SK-N-SH (cell line): ENCODE measurements around the gene PDE4B. TPM values are rescaled to one million over a fixed set of nuclear protein-coding genes. Genes with fewer than 3 reads are reported as not detected.

Source experiments
- CTCF ChIA-PET: fragments of 300-600, 350-600 bp; formaldehyde crosslinking; extraction: SDS; loops from one replicate; lab custom pipeline; 2021; lab: Yijun Ruan, JAX
- POLR2A ChIA-PET: fragments of 350-600 bp; sonication (Branson Sonifier 250); formaldehyde crosslinking; extraction: SDS; loops from one replicate; lab custom pipeline; 2020; ENCODE audit warnings: antibody characterized with exemption, inconsistent platforms; lab: Yijun Ruan, JAX
- DNase-seq: peaks from one replicate; pipeline ENCODE4 v3.0.0; 2012
- H2AFZ ChIP-seq: fragments of 200-600 bp; sonication (generic); 2 replicates; pipeline ENCODE4 v1.8.1; 2016; ENCODE audit warnings: antibody characterized with exemption, mild to moderate bottlenecking, low read depth
- H3F3A ChIP-seq: fragments of 200-600 bp; sonication (generic); replicated peaks from 2 replicates; pipeline ENCODE3; 2016; ENCODE audit warnings: antibody characterized with exemption, mild to moderate bottlenecking; ENCODE audit not compliant: insufficient read depth
- H3K27ac ChIP-seq, 2 experiments: fragments of 200-500 bp in 1 of 2; fragments of 200-600 bp in 1 of 2; sonication (Bioruptor generic) in 1 of 2; sonication (generic), shearing (Covaris generic) in 1 of 2; 2 replicates each; pipeline versions ENCODE4 v1.5.1 to v1.6.1; 2014 to 2016; ENCODE audit warnings: low read depth in 2 of 2, inconsistent platforms in 1 of 2, low read length in 1 of 2, mild to moderate bottlenecking in 1 of 2, mixed read lengths in 1 of 2
- H3K27me3 ChIP-seq: fragments of 200-600 bp; sonication (generic), shearing (Covaris generic); 2 replicates; pipeline ENCODE4 v1.6.1; 2016; ENCODE audit warnings: mixed run types; ENCODE audit not compliant: insufficient read depth
- H3K36me3 ChIP-seq, 2 experiments: fragments of 200-500 bp in 1 of 2; fragments of 200-600 bp in 1 of 2; sonication (Bioruptor generic) in 1 of 2; sonication (generic) in 1 of 2; replicated peaks in 1 of 2; 2 replicates each; pipeline versions ENCODE3 to v1.5.1; 2014 to 2016; ENCODE audit warnings: low read length in 1 of 2, mild to moderate bottlenecking in 1 of 2; ENCODE audit not compliant: insufficient read depth in 2 of 2, control insufficient read depth in 1 of 2
- H3K4me1 ChIP-seq, 2 experiments: fragments of 200-500 bp in 1 of 2; fragments of 200-600 bp in 1 of 2; sonication (Bioruptor generic) in 1 of 2; sonication (generic), shearing (Covaris generic) in 1 of 2; 2 replicates each; pipeline versions ENCODE4 v1.5.1 to v1.6.1; 2014 to 2016; ENCODE audit warnings: low read depth in 1 of 2, low read length in 1 of 2, mixed run types in 1 of 2; ENCODE audit not compliant: insufficient read depth in 2 of 2, control insufficient read depth in 1 of 2
- H3K4me2 ChIP-seq: fragments of 200-600 bp; sonication (generic), shearing (Covaris generic); 2 replicates; pipeline ENCODE4 v1.6.1; 2017; ENCODE audit warnings: mixed run types
- H3K4me3 ChIP-seq, 2 experiments: fragments of 200-500 bp in 1 of 2; fragments of 200-600 bp in 1 of 2; sonication (Bioruptor generic) in 1 of 2; sonication (generic), shearing (Covaris generic) in 1 of 2; 2 replicates each; pipeline versions ENCODE4 v1.5.1 to v1.8.1; 2014 to 2016; ENCODE audit warnings: low read depth in 2 of 2, inconsistent platforms in 1 of 2, low read length in 1 of 2, mild to moderate bottlenecking in 1 of 2, mixed read lengths in 1 of 2, moderate library complexity in 1 of 2
- H3K79me2 ChIP-seq: fragments of 200-600 bp; sonication (generic); 2 replicates; pipeline ENCODE4 v1.8.1; 2017; ENCODE audit warnings: mild to moderate bottlenecking; ENCODE audit not compliant: insufficient read depth
- H3K9ac ChIP-seq: fragments of 200-600 bp; sonication (generic); 2 replicates; pipeline ENCODE4 v1.6.1; 2017; ENCODE audit warnings: mixed run types
- H3K9me2 ChIP-seq: fragments of 200-600 bp; sonication (generic); 2 replicates; pipeline ENCODE4 v1.6.1; 2017; ENCODE audit warnings: mixed run types
- H3K9me3 ChIP-seq: fragments of 200-600 bp; sonication (generic); 2 replicates; pipeline ENCODE4 v1.6.1; 2017; ENCODE audit warnings: mixed run types, mild to moderate bottlenecking, moderate library complexity
- H4K20me1 ChIP-seq: fragments of 200-600 bp; sonication (generic); 2 replicates; pipeline ENCODE4 v1.6.1; 2017; ENCODE audit warnings: mild to moderate bottlenecking, mixed run types; ENCODE audit not compliant: insufficient read depth
- CHD2 ChIP-seq: fragments of 150-350 bp; IDR thresholded peaks from 2 replicates; pipeline ENCODE4 v1.6.1; 2018; ENCODE audit warnings: low read length; ENCODE audit not compliant: partially characterized antibody
- ELF1 ChIP-seq: IDR thresholded peaks from 2 replicates; pipeline ENCODE4 v1.4.0; 2012
- EP300 ChIP-seq, 2 experiments: IDR thresholded peaks; 2 replicates each; pipeline versions ENCODE4 v1.4.0 to v1.6.1; 2012; ENCODE audit warnings: borderline replicate concordance in 1 of 2, low read depth in 1 of 2, low read length in 1 of 2
- FOXM1 ChIP-seq: IDR thresholded peaks from 2 replicates; pipeline ENCODE4 v1.4.0; 2012; ENCODE audit warnings: low read depth, mild to moderate bottlenecking
- GATA2 ChIP-seq: sonication (generic); formaldehyde crosslinking; IDR thresholded peaks from 2 replicates; pipeline ENCODE4 v1.5.0; 2020; ENCODE audit warnings: mild to moderate bottlenecking, missing genetic modification reagents
- JUND ChIP-seq: IDR thresholded peaks from 2 replicates; pipeline ENCODE4 v1.4.0; 2012
- MEF2A ChIP-seq: IDR thresholded peaks from 2 replicates; pipeline ENCODE4 v1.4.0; 2012; ENCODE audit warnings: low read depth, borderline replicate concordance
- NRF1 ChIP-seq: IDR thresholded peaks from 2 replicates; pipeline ENCODE4 v1.6.1; 2012; ENCODE audit warnings: low read depth, mild to moderate bottlenecking, low read length
- POLR2AphosphoS5 ChIP-seq: IDR thresholded peaks from 2 replicates; pipeline ENCODE4 v1.6.1; 2012; ENCODE audit warnings: low read depth, low read length
- RAD21 ChIP-seq: IDR thresholded peaks from 2 replicates; pipeline ENCODE4 v1.6.1; 2012; ENCODE audit warnings: mild to moderate bottlenecking, low read length
- RCOR1 ChIP-seq: fragments of 150-350 bp; IDR thresholded peaks from 2 replicates; pipeline ENCODE4 v1.6.1; 2017; ENCODE audit warnings: antibody characterized with exemption, low read length
- RXRA ChIP-seq: IDR thresholded peaks from 2 replicates; pipeline ENCODE4 v1.4.0; 2012; ENCODE audit warnings: low read depth, mild to moderate bottlenecking, borderline replicate concordance
- SIN3A ChIP-seq: IDR thresholded peaks from 2 replicates; pipeline ENCODE4 v1.6.1; 2012; ENCODE audit warnings: low read depth, mild to moderate bottlenecking, low read length, moderate library complexity, borderline replicate concordance
- TAF1 ChIP-seq: IDR thresholded peaks from 2 replicates; pipeline ENCODE4 v1.6.1; 2012; ENCODE audit warnings: low read depth, mild to moderate bottlenecking, low read length, moderate library complexity, borderline replicate concordance
- TCF12 ChIP-seq: IDR thresholded peaks from 2 replicates; pipeline ENCODE4 v1.4.0; 2012
- TEAD4 ChIP-seq: IDR thresholded peaks from 2 replicates; pipeline ENCODE4 v1.4.0; 2012; ENCODE audit warnings: mild to moderate bottlenecking, borderline replicate concordance; ENCODE audit not compliant: insufficient read depth
- WGBS: methylation state at CpG from one replicate; pipeline ENCODE4 v1.1.6; 2017; ENCODE audit warnings: low lambda C conversion rate; 5-methylcytosine and 5-hydroxymethylcytosine counted together
- polyA plus RNA-seq, 3 experiments: library from polyadenylated mRNA; depleted of rRNA; stranded (reverse); fragments of >200 nt; gene quantifications; 2 replicates each; pipeline ENCODE4 v1.2.3, GENCODE V29; 2012
- TF ChIP-seq, protein P1 (sequence below): fragments of 200-600 bp; sonication (generic); IDR thresholded peaks from 2 replicates; pipeline ENCODE4 v1.6.1; 2017; ENCODE audit warnings: antibody characterized with exemption, mild to moderate bottlenecking, moderate library complexity
- TF ChIP-seq, protein P2 (sequence below): fragments of 150-350 bp; IDR thresholded peaks from 2 replicates; pipeline ENCODE4 v1.6.1; 2017; ENCODE audit warnings: antibody characterized with exemption, low read length, low read depth, borderline replicate concordance
- TF ChIP-seq, protein P3 (sequence below): fragments of 150-350 bp; IDR thresholded peaks from 2 replicates; pipeline ENCODE4 v1.6.1; 2016; ENCODE audit warnings: mild to moderate bottlenecking, low read depth, low read length

PDE4B gene
- polyA plus RNA-seq, 1 of the 3 experiments (the other 2 are of a cell fraction) = 1.9 TPM

DNA sequence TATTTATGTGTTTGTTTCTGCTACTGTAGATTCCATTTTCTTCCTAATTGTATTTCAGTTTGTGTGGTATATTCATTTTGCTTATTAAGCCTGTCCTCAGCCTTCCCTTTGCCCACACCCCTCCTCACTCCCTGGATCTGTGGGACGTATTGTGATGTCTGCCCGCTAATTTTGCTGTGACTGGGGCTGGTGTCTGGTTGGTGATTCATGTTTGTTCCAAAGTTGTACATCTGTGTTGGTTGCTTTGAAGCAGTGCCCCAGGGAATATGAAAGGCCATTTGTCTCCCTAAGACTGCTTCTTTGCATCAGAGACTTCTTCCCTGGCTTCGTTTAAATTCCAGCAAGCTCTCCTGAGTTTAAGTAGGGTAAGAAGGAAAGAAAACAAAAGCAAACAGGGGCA lies 451.7 kb downstream of the PDE4B start (continued):
- no peak for TF ChIP-seq SIN3A
- TF ChIP-seq, protein P1, sequence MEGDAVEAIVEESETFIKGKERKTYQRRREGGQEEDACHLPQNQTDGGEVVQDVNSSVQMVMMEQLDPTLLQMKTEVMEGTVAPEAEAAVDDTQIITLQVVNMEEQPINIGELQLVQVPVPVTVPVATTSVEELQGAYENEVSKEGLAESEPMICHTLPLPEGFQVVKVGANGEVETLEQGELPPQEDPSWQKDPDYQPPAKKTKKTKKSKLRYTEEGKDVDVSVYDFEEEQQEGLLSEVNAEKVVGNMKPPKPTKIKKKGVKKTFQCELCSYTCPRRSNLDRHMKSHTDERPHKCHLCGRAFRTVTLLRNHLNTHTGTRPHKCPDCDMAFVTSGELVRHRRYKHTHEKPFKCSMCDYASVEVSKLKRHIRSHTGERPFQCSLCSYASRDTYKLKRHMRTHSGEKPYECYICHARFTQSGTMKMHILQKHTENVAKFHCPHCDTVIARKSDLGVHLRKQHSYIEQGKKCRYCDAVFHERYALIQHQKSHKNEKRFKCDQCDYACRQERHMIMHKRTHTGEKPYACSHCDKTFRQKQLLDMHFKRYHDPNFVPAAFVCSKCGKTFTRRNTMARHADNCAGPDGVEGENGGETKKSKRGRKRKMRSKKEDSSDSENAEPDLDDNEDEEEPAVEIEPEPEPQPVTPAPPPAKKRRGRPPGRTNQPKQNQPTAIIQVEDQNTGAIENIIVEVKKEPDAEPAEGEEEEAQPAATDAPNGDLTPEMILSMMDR = no peak
- TF ChIP-seq RAD21 = no peak
- TF ChIP-seq CHD2 = no peak
- no peak for TF ChIP-seq NRF1
- no peak for TF ChIP-seq JUND
- no peak for TF ChIP-seq MEF2A
- TF ChIP-seq, all 33 proteins: peak for 3

DNA sequence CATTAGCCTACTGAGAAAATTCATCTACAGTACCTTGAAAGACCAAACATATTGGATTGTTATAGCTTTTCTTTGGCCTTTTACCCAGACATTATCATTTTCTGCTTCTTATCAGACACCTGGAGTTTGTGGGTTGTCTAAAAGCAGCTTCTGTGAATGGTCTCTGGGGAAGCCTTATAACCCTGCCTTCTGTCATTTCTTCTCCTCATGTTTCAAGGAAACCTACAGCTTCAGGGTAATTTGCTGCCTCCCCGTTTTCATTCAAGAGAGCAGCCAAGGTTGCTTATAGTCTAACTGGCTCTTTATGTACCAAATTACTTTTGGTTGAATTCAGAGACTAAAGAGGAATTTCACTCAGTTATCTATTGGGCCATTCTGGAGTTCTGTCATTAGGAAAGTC lies 453.0 kb downstream of the PDE4B start:
- DNase-seq = no peak
- no peaks in the 10 kb centered on the region for H3K9me2 ChIP-seq
- H3K36me3 ChIP-seq = no peaks in the 10 kb centered on the region
- H3K4me3 ChIP-seq = no peak overlapping the region
- no peak overlapping the region for H3K9ac ChIP-seq
- WGBS = 75% methylated on average over 1 of the region's 1 CpG
- CTCF ChIA-PET = interaction anchor here (0.7 to 19.0 kb wide), 7 partner anchors 7 to 284 kb away, joined by 3 to 384 read pairs (median 201); no protein-coding TSS in a partner anchor
- POLR2A ChIA-PET = interaction anchor here (1.6 to 1.9 kb wide), 2 partner anchors 201 to 203 kb away, joined by 3 to 5 read pairs; no protein-coding TSS in a partner anchor
- H3K79me2 ChIP-seq = no peaks in the 10 kb centered on the region
- peaks cover 42 to 57% of the 10 kb centered on the region in 2 experiments; a peak in 3 of 4 replicates for H3K4me1 ChIP-seq
- TF ChIP-seq TCF12 (no peak), GATA2 (CRISPR knock-in tag) (no peak), RCOR1 (no peak), ELF1 (no peak), FOXM1 (no peak), EP300 (IDR thresholded peaks at IDR 0.05; ENCODE audit: borderline replicate concordance in 1 of 2, low read depth in 1 of 2, low read length in 1 of 2) (no peak), POLR2AphosphoS5 (no peak), TAF1 (no peak), RXRA (no peak), TEAD4 (no peak), NRF1 (no peak)
- TF ChIP-seq, protein P2, sequence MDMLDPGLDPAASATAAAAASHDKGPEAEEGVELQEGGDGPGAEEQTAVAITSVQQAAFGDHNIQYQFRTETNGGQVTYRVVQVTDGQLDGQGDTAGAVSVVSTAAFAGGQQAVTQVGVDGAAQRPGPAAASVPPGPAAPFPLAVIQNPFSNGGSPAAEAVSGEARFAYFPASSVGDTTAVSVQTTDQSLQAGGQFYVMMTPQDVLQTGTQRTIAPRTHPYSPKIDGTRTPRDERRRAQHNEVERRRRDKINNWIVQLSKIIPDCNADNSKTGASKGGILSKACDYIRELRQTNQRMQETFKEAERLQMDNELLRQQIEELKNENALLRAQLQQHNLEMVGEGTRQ = no peak
- TF ChIP-seq, protein P3, sequence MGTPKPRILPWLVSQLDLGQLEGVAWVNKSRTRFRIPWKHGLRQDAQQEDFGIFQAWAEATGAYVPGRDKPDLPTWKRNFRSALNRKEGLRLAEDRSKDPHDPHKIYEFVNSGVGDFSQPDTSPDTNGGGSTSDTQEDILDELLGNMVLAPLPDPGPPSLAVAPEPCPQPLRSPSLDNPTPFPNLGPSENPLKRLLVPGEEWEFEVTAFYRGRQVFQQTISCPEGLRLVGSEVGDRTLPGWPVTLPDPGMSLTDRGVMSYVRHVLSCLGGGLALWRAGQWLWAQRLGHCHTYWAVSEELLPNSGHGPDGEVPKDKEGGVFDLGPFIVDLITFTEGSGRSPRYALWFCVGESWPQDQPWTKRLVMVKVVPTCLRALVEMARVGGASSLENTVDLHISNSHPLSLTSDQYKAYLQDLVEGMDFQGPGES = no peak
- TF ChIP-seq, all 33 proteins: peak for 0
- Histone ChIP-seq H3K9me3 (no peaks in the 10 kb centered on the region), H3K4me2 (no peak overlapping the region), H3K27me3 (no peaks in the 10 kb centered on the region), H3F3A (no peaks in the 10 kb centered on the region), H3K27ac (peak overlapping the region in 1 of 2 experiments; percentile 91; a peak in 2 of 4 replicates), H2AFZ (no peak overlapping the region), H4K20me1 (no peaks in the 10 kb centered on the region)
